ENCODE data around the gene KCNJ2.

- TF ChIP-seq CTCF (IDR thresholded peaks at IDR 0.05) (no peak), EP300 (IDR thresholded peaks at IDR 0.05) (no peak), POLR2A (IDR thresholded peaks at IDR 0.05) (no peak)
Measured at GRCh38 chr17:70161519-70161918, 7.8 kb upstream of the KCNJ2 start.
